DND-41 (cell line): ENCODE results near the gene ARFRP1.

Experiments
- EZH2 ChIP-seq: IDR thresholded peaks from 3 replicates; pipeline ENCODE4 v1.6.1; 2012; ENCODE audit warnings: borderline replicate concordance, low read depth, mild to moderate bottlenecking, moderate library complexity, low read length, inconsistent platforms; ENCODE audit not compliant: severe bottlenecking
- TF ChIP-seq, protein P1 (sequence below): IDR thresholded peaks from 2 replicates; pipeline ENCODE4 v1.5.1; 2012; ENCODE audit warnings: borderline replicate concordance, low read length, moderate library complexity, mild to moderate bottlenecking; ENCODE audit not compliant: poor library complexity, severe bottlenecking; ENCODE audit errors: extremely low read depth

DNA sequence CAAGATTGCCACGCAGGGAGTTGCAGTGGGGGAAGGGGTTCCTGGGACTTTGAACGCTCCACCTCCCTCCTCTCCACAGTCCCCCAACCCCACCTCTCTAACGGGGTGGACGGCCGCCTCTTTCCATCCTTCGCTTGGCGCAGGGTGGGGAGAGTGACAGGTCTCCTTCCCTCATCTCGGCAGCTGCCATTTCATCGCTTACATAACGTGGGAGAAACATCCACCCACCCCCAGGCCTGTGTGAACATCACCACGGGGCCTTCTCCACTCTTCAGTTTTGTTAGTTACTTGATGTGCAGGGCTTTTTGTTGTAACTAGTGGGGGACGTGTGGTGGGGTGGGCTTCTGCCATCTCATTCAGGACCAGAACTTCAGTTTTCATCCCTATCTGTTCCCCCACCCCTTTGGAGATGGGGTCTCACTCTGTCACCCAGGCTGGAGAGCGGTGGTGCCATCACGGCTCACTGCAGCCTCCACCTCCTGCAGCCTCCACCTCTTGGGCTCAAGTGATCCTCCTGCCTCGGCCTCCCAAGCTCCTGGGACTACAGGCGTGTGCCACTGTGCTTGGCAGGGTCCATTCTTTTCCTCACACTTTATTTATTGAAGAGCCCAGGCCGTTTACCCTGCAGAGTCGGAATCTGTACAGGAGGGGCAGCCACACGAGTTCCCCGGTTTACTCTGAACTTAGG, 32.0 kb downstream of the ARFRP1 start:
- TF ChIP-seq, protein P1, sequence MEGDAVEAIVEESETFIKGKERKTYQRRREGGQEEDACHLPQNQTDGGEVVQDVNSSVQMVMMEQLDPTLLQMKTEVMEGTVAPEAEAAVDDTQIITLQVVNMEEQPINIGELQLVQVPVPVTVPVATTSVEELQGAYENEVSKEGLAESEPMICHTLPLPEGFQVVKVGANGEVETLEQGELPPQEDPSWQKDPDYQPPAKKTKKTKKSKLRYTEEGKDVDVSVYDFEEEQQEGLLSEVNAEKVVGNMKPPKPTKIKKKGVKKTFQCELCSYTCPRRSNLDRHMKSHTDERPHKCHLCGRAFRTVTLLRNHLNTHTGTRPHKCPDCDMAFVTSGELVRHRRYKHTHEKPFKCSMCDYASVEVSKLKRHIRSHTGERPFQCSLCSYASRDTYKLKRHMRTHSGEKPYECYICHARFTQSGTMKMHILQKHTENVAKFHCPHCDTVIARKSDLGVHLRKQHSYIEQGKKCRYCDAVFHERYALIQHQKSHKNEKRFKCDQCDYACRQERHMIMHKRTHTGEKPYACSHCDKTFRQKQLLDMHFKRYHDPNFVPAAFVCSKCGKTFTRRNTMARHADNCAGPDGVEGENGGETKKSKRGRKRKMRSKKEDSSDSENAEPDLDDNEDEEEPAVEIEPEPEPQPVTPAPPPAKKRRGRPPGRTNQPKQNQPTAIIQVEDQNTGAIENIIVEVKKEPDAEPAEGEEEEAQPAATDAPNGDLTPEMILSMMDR: no peak
- TF ChIP-seq EZH2: no peak
